HG03039 (cell line): ENCODE results near the gene APEH.

Experiments
- ATAC-seq: cut with Tn5 transposase; IDR thresholded peaks from one replicate; pipeline ENCODE4 v1.9.1; 2021; ENCODE audit warnings: mild to moderate bottlenecking, moderate library complexity; ENCODE audit not compliant: unreplicated experiment

Gene APEH

DNA sequence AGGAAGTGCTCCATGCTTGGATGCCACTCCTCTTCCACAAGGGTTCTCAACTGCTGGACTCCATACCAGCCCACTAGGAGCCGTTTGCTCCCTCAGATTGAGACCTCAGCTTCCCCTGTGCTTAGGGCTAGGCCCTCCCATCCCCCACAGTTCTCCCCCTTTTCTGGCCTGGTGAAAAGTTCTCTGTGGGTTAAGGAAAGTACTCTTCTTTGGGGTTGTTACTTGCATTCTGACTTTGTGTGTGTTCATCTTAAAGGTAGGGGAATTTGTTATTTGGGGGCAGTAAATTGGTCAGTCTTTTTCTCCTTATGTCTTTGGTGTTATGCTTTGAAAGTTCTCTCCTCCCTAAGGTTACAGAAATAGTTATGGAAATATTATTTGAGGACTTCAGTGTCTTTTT, 24.0 kb upstream of the APEH start:
- no peak for ATAC-seq

DNA sequence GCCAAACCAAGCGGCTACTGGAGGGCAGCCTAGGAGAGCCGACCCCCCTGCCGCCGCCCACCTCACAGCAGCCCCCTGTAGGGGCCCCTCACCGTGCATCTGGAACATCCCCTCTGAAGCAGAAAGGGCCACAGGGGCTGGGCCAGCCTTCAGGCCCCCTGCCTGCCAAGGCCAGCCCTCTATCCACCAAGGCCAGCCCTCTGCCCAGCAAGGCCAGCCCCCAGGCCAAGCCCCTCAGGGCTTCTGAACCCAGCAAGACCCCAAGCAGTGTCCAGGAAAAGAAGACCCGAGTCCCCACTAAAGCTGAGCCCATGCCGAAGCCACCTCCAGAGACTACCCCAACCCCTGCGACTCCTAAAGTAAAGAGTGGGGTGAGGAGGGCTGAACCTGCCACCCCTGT, 23.5 kb upstream of the APEH start:
- no peak for ATAC-seq

GRCh38 chr3:49652218-49652902, 21.8 kb upstream of the APEH start:
- ATAC-seq = no peak

GRCh38 chr3:49652903-49653415, 21.2 kb upstream of the APEH start:
- no peak for ATAC-seq

GRCh38 chr3:49653621-49654020, 20.5 kb upstream of the APEH start:
- no peak for ATAC-seq

DNA sequence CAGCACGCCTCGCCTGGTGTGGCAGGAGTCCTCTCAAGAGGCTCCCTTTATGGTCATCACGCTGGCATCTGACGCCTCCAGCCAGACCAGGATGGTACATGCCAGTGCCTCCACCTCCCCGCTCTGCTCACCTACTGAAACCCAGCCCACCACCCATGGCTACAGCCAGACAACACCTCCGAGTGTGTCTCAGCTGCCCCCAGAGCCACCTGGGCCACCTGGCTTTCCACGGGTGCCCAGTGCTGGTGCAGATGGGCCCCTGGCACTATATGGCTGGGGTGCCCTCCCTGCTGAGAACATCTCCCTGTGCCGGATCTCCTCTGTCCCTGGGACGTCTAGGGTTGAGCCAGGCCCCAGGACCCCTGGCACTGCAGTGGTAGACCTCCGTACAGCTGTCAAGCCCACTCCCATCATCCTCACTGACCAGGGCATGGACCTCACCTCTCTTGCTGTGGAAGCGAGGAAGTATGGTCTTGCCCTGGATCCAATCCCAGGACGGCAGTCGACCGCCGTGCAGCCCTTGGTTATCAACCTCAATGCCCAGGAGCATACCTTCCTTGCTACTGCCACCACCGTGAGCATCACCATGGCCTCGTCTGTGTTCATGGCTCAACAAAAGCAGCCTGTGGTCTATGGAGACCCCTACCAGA, 19.9 kb upstream of the APEH start:
- ATAC-seq = no peak

DNA sequence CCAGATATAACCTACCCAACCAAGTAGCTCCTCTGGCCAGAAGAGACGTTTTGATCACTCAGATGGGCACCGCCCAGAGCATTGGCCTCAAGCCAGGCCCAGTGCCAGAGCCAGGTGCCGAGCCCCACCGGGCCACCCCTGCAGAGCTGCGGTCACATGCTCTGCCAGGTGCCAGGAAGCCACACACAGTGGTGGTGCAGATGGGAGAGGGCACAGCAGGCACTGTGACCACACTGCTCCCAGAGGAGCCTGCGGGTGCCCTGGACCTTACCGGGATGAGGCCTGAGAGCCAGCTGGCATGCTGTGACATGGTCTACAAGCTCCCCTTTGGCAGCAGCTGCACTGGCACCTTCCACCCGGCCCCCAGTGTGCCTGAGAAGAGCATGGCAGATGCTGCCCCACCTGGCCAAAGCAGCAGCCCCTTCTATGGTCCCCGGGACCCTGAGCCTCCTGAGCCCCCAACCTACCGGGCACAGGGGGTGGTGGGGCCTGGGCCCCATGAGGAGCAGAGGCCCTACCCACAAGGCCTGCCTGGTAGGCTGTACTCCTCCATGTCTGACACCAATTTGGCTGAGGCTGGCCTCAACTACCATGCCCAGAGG, 19.1 kb upstream of the APEH start:
- no peak for ATAC-seq

GRCh38 chr3:49655731-49656285, 18.3 kb upstream of the APEH start:
- ATAC-seq = no peak

GRCh38 chr3:49656541-49657112, 17.5 kb upstream of the APEH start:
- no peak for ATAC-seq

GRCh38 chr3:49657208-49657915, 16.8 kb upstream of the APEH start:
- ATAC-seq = no peak

GRCh38 chr3:49658711-49659110, 15.4 kb upstream of the APEH start:
- no peak for ATAC-seq

- no peak for ATAC-seq
Measured at GRCh38 chr3:49659756-49660155, 14.4 kb upstream of the APEH start.

GRCh38 chr3:49661281-49661680, 12.9 kb upstream of the APEH start:
- ATAC-seq = no peak

GRCh38 chr3:49662021-49662420, 12.1 kb upstream of the APEH start:
- no peak for ATAC-seq

DNA sequence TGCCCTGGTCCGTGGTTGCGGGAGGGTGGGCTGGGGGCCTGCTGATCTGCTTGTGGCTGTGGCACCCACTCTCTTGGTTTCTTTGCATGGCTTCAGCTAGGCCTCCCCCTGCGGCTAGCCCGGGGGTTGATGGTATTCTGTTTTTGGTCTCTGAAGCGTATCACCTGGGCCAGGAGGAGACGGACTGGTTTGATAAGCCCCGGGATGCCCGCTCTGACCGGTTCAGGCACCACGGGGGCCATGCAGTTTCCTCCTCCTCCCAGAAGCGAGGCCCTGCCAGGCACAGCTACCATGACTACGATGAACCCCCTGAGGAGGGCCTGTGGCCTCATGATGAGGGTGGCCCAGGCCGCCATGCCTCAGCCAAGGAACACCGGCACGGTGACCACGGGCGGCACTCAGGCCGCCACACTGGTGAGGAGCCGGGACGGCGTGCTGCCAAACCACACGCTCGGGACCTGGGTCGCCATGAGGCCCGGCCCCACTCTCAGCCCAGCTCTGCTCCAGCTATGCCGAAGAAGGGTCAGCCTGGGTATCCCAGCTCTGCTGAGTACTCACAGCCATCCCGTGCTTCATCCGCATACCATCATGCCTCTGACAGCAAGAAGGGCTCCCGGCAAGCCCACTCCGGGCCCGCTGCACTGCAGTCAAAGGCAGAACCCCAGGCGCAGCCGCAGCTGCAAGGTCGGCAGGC, 11.3 kb upstream of the APEH start:
- no peak for ATAC-seq

DNA sequence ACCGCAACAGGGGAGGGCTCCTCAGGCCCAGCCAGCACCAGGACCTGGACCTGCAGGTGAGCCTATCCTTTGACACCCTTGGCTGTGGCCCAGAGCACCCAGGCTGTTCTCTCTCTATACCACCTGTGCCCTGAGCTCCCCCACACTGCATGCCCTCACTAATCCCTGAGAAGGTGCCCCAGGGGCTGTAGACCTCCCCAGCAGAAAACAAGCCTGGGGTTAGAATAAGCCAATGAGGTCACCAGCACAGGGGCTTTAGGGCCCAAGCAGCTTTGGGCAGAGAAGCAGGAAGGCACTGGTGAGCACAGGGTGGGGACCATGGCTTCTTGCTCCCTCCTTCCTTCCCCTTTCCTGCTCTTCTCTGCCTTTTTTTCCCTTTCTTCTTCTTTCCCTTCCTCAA, 10.3 kb upstream of the APEH start:
- no peak for ATAC-seq

GRCh38 chr3:49664300-49664699, 9.9 kb upstream of the APEH start:
- no peak for ATAC-seq

GRCh38 chr3:49665822-49666519, 8.2 kb upstream of the APEH start:
- no peak for ATAC-seq

GRCh38 chr3:49666592-49666991, 7.6 kb upstream of the APEH start:
- no peak for ATAC-seq
